Peyer's patch (tissue), 4 donors: Measurements from ENCODE around the gene ZNF776.

Experiments used
- POLR2A ChIP-seq, 2 donors: fragments of 450-650 bp; IDR thresholded peaks; one replicate each; pipeline ENCODE4 v1.5.1; 2017; ENCODE audit warnings: antibody characterized with exemption in 2 of 2, mild to moderate bottlenecking in 2 of 2, moderate library complexity in 2 of 2
- TF ChIP-seq, protein P1 (sequence below), 6 experiments: fragments of 450-650 bp in 4 of 6; fragments of 200-600 bp in 2 of 6; sonication (generic) in 1 of 6; IDR thresholded peaks; one replicate each; pipeline ENCODE4 v1.5.1; 2017 to 2019; ENCODE audit warnings: antibody characterized with exemption in 6 of 6, mild to moderate bottlenecking in 3 of 6, moderate library complexity in 1 of 6

DNA sequence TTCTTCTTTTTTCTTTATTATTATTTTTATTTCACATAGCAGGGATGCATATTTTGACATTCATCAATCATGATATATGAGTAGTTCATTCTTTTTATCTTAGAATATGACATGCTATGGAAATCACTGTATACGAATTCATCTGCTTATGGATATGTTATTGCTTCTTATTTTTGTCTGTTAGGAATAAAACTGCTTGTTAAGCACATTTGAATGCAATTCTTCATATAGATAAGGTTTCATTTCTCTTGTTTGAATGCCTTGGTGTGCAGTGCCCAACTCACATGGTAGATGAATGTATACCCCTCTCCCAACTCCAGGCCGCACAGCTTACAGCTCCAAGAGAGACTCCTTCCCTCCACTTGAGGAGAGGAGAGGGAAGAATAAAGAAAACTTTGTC lies 11.3 kb downstream of the ZNF776 start:
- TF ChIP-seq POLR2A (IDR thresholded peaks at IDR 0.05), result no peak
- TF ChIP-seq, protein P1, sequence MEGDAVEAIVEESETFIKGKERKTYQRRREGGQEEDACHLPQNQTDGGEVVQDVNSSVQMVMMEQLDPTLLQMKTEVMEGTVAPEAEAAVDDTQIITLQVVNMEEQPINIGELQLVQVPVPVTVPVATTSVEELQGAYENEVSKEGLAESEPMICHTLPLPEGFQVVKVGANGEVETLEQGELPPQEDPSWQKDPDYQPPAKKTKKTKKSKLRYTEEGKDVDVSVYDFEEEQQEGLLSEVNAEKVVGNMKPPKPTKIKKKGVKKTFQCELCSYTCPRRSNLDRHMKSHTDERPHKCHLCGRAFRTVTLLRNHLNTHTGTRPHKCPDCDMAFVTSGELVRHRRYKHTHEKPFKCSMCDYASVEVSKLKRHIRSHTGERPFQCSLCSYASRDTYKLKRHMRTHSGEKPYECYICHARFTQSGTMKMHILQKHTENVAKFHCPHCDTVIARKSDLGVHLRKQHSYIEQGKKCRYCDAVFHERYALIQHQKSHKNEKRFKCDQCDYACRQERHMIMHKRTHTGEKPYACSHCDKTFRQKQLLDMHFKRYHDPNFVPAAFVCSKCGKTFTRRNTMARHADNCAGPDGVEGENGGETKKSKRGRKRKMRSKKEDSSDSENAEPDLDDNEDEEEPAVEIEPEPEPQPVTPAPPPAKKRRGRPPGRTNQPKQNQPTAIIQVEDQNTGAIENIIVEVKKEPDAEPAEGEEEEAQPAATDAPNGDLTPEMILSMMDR (IDR thresholded peaks at IDR 0.05), result no peak
